PFSK-1 (cell line): ENCODE results near the gene IFT88.

Experiments used
- FOXP2 ChIP-seq: optimal IDR thresholded peaks from 2 replicates; pipeline ENCODE3; 2011; ENCODE audit warnings: borderline replicate concordance, control low read depth, inconsistent platforms; ENCODE audit not compliant: insufficient read depth; ENCODE audit errors: extremely low read length, extremely low read depth
- POLR2AphosphoS5 ChIP-seq: IDR thresholded peaks from 2 replicates; pipeline ENCODE4 v1.6.1; 2012; ENCODE audit warnings: low read depth, mild to moderate bottlenecking, control low read depth, low read length, moderate library complexity
- REST ChIP-seq, 2 experiments: IDR thresholded peaks; 2 replicates each; pipeline versions ENCODE4 v1.6.1 to v1.8.0; 2011 to 2012; ENCODE audit warnings: low read depth in 2 of 2, low read length in 2 of 2, control low read depth in 1 of 2, inconsistent platforms in 1 of 2, mild to moderate bottlenecking in 1 of 2, moderate library complexity in 1 of 2; ENCODE audit not compliant: insufficient read depth in 1 of 2
- SIN3A ChIP-seq: IDR thresholded peaks from 2 replicates; pipeline ENCODE4 v1.6.1; 2012; ENCODE audit warnings: mild to moderate bottlenecking, low read length, moderate library complexity, borderline replicate concordance; ENCODE audit not compliant: insufficient read depth
- TAF1 ChIP-seq: IDR thresholded peaks from 2 replicates; pipeline ENCODE4 v1.6.1; 2012; ENCODE audit warnings: low read length, control low read depth, borderline replicate concordance; ENCODE audit not compliant: insufficient read depth

GRCh38 chr13:20566468-20566897 lies 474 bp upstream of the IFT88 start:
- TF ChIP-seq POLR2AphosphoS5: no peak
- no peak for TF ChIP-seq TAF1
- no peak for TF ChIP-seq REST (IDR thresholded peaks at IDR 0.05; ENCODE audit: insufficient read depth in 1 of 2, low read depth in 2 of 2, low read length in 2 of 2)
- TF ChIP-seq SIN3A: no peak
- TF ChIP-seq FOXP2: no peak
